Measurements from ENCODE around the gene TRAP1.
A peak's percentile ranks its signal among the peaks of the same experiment; 100 is the strongest.

TRAP1 gene

DNA sequence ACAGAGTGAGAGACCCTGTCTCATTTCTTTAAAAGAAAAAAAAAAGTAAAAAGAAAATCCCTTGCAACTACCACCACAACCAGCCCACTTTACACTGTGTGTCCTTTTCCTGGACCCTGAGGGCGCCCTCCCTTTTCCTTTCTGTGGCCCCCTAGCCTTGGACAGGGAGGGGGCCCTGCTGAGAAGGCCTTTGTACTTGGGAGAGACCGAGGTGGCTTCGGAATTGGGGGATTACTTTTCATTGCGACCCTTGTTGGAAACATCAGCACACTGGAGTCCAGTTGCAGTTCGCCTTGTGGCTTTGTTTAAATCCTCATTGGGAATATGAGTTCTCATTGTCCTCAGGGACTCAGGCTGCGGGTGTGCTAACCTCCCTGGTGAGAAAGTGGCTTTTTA is 72.2 kb downstream of the TRAP1 start:
- Mint-ChIP-seq H3K27ac (ENCODE audit: low read depth) (no peak overlapping the region), H3K4me1 (peaks cover 11% of the 10 kb centered on the region), H3K36me3 (ENCODE audit: insufficient read depth) (peaks cover 2% of the 10 kb centered on the region), H3K4me3 (no peak overlapping the region), H3K9me3 (no peaks in the 10 kb centered on the region), H3K27me3 (no peaks in the 10 kb centered on the region)
- DNase-seq (ENCODE audit: low spot score in 2 of 2) (no peak), ATAC-seq (replicated peaks; ENCODE audit: extremely low read depth, poor library complexity, severe bottlenecking) (no peak)

DNA sequence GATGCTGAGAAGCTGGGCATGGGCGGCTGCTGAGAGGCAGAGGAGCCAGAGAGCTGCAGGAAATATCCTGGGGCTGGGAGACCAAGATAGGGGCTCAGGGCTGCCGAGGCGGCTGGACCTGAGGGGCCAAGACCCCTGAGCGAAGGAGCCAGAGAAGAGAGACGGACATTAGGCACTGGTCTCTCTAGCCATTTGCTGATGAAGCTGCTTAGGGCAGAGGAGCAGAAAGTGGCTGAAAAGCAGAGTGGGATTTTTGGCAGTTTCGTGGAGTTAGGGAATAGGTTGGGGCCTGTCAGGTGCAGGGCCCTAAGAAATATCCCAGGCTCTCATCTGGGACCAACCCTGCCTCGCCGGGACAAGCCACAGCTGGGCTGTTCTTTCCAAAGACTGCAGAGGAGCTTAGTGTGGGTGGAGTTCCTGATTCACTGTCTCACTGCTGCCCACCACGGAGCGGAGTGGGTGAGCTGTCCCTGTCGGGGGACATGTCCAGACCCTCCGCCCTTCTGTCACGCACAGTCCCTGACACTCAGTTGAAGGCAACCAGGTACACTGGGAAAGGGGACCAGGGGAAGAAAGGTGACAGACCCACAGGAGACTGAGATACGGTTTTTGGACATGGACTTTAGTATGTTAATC is 74.1 kb downstream of the TRAP1 start:
- ATAC-seq (replicated peaks; ENCODE audit: extremely low read depth, poor library complexity, severe bottlenecking) (no peak), DNase-seq (ENCODE audit: low spot score in 2 of 2) (no peak)
- Mint-ChIP-seq H3K4me3 (no peak overlapping the region), H3K27ac (ENCODE audit: low read depth) (no peak overlapping the region), H3K4me1 (peaks cover 23% of the 10 kb centered on the region), H3K36me3 (ENCODE audit: insufficient read depth) (no peaks in the 10 kb centered on the region), H3K9me3 (no peaks in the 10 kb centered on the region), H3K27me3 (no peaks in the 10 kb centered on the region)

DNA sequence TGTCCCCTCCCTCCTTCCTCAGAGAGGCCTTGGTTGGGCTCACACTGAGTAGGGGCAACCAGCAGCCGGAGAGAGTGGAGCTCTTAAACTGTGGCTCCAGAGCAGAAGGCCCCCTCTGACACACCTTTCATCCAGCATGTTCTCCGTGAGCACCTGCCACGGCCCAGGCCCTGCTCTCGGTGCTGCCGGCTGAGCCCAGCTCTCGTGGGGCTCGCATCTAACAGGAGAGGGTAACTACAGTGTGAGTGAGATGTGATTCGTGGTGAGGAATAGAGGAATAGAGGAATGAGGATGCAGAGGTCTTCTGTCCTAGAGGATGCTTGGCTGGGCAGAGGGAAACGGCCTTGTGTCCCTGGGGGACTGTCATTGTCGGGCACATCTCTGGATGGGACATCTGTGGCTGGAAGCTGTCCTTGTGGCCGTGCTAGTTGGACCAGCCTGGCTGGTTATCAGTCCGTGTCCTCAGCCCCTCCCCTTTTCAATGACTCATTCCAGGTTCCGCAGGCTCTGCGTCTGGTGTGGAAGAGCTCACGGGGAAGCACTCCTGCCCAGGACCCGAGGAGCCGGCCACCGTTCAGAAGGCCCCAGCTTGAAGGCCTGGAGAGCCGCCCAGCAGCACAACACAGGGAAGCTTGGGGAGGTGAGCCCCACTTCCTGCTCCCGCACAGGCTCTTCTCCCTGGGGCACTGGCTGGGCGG is 74.8 kb downstream of the TRAP1 start:
- peaks cover 2% of the 10 kb centered on the region for H3K36me3 Mint-ChIP-seq (ENCODE audit: insufficient read depth)
- H3K4me3 Mint-ChIP-seq = no peak overlapping the region
- H3K27me3 Mint-ChIP-seq = no peaks in the 10 kb centered on the region
- DNase-seq (ENCODE audit: low spot score in 2 of 2) (no peak), ATAC-seq (replicated peaks; ENCODE audit: extremely low read depth, poor library complexity, severe bottlenecking) (no peak)
- peaks cover 29% of the 10 kb centered on the region for H3K4me1 Mint-ChIP-seq
- H3K9me3 Mint-ChIP-seq = no peaks in the 10 kb centered on the region
- peak overlapping the region; percentile 27 for H3K27ac Mint-ChIP-seq (ENCODE audit: low read depth)

DNA sequence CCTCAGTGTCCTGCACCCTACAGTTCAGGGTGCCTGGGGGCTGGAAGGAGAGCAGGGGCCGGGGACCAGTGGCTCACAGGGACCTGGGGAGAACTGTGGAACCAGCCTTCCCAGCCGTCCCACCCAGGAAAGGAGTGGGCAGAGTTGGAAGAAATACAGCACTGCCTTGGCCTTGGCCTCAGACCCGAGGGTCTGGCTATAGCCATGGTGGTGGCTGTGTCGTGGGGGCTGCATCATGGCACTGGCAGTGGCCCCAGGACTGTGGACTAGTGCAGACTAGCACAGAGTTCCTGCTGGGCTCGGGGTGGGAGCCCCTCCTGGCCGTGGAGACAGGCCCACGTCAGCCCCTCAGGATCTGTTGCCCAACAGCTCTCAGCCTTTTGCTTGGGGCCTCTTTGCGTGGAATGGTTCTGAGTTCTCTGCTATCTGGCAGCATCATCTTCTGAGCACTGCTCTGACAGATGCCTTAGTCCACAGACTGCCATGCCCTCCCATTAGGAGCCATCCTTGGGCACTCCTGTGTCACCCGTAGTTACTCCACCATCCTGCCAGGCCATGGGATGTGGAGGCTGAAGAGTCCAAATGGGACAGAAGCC is 75.4 kb downstream of the TRAP1 start:
- H3K4me3 Mint-ChIP-seq = no peak overlapping the region
- peak overlapping the region; percentile 27 for H3K27ac Mint-ChIP-seq (ENCODE audit: low read depth)
- H3K27me3 Mint-ChIP-seq = no peaks in the 10 kb centered on the region
- no peak for DNase-seq (ENCODE audit: low spot score in 2 of 2)
- peaks cover 35% of the 10 kb centered on the region for H3K4me1 Mint-ChIP-seq
- no peaks in the 10 kb centered on the region for H3K9me3 Mint-ChIP-seq
- no peak for ATAC-seq (replicated peaks; ENCODE audit: extremely low read depth, poor library complexity, severe bottlenecking)
- H3K36me3 Mint-ChIP-seq (ENCODE audit: insufficient read depth) = peaks cover 2% of the 10 kb centered on the region

DNA sequence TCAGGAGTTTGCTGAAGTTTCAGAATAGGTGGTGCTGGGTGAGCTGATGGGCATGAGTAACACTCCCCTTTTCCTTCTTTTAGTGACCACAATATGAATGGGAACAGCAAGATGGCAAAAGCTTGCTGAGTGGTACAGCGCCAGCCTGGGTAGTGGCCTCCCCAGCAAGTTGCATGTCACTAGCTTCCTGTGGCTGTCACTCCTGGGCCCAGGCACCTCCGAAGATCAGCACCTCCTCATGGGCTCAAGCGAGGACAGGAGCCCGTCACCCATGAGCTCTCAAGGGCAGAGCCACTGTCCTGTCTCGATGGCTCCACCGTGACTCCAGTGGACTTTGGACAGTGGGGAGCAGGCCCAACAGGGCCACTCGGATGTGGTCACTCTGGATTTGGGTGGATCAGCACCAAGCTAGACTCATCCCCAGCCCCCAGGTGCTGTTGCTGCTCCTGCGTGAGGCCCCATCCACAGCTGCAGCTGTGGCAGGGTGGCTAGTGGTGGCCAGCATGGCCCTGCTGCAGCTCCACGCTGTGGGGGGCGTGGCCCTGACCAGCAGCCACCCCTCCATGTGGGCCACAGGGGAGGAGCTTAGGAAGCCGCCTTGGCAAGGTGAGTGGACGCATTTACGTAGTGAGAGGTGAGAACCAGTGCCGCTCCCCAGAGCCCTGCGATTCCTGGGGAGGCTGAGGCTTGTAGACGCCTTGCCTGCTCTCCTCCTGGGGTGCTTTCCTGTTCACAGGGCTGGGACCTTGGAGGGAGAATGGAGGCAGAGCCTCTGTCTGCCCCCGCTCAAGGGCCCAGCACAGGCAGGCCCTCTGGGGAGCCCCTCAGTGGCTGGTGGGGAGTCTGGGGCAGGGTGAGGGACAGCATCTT is 76.5 kb downstream of the TRAP1 start:
- H3K4me1 Mint-ChIP-seq = peaks cover 34% of the 10 kb centered on the region
- no peak overlapping the region for H3K27ac Mint-ChIP-seq (ENCODE audit: low read depth)
- DNase-seq (ENCODE audit: low spot score in 2 of 2) (no peak), ATAC-seq (replicated peaks; ENCODE audit: extremely low read depth, poor library complexity, severe bottlenecking) (no peak)
- H3K4me3 Mint-ChIP-seq = no peak overlapping the region
- H3K27me3 Mint-ChIP-seq = no peaks in the 10 kb centered on the region
- H3K36me3 Mint-ChIP-seq (ENCODE audit: insufficient read depth) = peaks cover 2% of the 10 kb centered on the region
- no peaks in the 10 kb centered on the region for H3K9me3 Mint-ChIP-seq

DNA sequence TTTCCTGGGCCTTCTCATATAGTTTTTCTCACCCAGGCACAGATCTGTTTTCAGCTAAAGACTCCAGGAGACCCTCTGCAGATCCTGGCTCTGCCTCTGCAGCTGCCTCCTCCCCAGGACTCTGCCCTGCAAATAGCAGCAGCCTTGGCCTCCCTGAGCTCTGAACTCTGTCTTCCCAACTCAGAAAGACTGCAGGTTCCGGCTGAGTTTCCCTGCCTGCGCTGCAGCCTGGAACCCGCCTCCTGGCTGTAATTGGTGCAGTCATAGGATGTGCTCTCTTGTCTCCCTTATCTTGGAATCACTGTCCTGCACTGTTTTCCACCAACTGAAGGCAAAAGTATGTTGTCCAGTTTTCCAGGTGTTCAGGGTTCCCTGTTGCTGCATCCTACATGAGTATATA is 77.1 kb downstream of the TRAP1 start:
- ATAC-seq (replicated peaks; ENCODE audit: extremely low read depth, poor library complexity, severe bottlenecking) = no peak
- Mint-ChIP-seq H3K9me3 (no peaks in the 10 kb centered on the region), H3K36me3 (ENCODE audit: insufficient read depth) (peaks cover 2% of the 10 kb centered on the region), H3K4me1 (peaks cover 40% of the 10 kb centered on the region), H3K27me3 (no peaks in the 10 kb centered on the region), H3K4me3 (no peak overlapping the region), H3K27ac (ENCODE audit: low read depth) (no peak overlapping the region)
- DNase-seq (ENCODE audit: low spot score in 2 of 2) = no peak

DNA sequence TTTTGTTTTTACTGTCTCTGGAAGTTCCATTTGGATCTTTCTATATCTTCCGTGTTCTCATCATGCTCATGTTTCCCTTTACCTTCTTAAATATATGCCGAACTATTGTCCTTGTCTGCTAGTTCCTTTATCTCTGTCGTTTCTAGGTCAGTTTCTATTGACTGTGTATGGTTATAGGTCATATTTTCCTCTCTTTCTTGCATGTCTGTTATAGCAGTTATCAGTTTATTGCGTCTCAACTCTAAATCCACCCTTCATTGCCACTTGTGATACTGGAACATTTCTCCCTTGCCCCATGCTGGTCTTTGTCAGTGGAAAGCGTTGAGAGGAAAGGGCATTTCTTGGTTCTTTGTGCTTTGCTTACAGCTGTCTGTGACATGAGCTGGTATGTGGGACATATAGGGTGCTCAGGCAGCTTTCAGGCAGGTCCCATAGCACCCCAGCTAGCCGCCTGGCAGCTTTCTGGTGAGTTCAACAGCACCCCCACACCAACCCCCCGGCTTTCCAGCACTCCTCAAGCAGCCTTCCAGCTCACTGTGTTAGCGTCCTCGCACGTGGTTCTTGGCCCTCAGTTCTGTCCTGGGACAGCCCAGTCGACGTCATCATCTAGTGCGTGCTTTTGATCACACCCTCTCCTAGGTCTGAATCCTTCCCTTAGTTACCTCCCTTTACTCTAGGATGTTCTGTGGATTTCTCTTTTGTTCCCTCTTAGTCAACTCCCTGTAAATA is 78.2 kb downstream of the TRAP1 start:
- H3K27me3 Mint-ChIP-seq = no peaks in the 10 kb centered on the region
- no peaks in the 10 kb centered on the region for H3K9me3 Mint-ChIP-seq
- ATAC-seq (replicated peaks; ENCODE audit: extremely low read depth, poor library complexity, severe bottlenecking) (no peak), DNase-seq (ENCODE audit: low spot score in 2 of 2) (no peak)
- H3K4me3 Mint-ChIP-seq = no peak overlapping the region
- peaks cover 40% of the 10 kb centered on the region for H3K4me1 Mint-ChIP-seq
- no peak overlapping the region for H3K27ac Mint-ChIP-seq (ENCODE audit: low read depth)
- peaks cover 2% of the 10 kb centered on the region for H3K36me3 Mint-ChIP-seq (ENCODE audit: insufficient read depth)

DNA sequence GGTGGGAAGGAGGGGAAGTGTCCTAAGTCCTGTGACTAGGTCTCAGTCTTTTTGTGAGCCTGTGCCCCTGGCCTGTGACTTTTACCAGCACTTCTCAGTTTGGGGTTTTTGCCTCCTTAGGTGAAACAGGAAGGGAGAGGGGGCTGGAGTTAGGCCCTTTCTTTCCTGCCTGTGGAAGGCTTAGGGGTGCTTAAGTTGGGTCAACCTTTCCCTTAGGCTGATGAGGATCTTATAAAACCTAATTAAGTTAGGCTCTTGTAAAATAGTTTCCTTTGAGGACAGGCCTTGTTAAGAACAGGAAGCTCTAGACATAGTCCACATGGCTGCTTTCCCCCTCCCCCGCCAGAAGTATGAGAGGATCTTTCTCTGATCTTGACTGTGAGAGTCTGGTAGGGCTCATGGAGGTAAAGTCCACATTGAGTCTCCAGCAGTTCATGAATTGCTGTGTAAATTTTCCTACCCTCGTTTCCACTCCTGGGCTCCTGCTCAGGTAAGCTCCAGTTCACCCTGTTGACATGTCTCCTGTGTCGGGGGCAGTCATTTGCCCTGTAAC is 79.9 kb downstream of the TRAP1 start:
- Mint-ChIP-seq H3K36me3 (ENCODE audit: insufficient read depth) (peaks cover 2% of the 10 kb centered on the region), H3K9me3 (no peaks in the 10 kb centered on the region), H3K27ac (ENCODE audit: low read depth) (peak overlapping the region; percentile 45), H3K4me3 (no peak overlapping the region), H3K4me1 (peaks cover 40% of the 10 kb centered on the region), H3K27me3 (no peaks in the 10 kb centered on the region)
- ATAC-seq (replicated peaks; ENCODE audit: extremely low read depth, poor library complexity, severe bottlenecking) (no peak), DNase-seq (ENCODE audit: low spot score in 2 of 2) (no peak)

DNA sequence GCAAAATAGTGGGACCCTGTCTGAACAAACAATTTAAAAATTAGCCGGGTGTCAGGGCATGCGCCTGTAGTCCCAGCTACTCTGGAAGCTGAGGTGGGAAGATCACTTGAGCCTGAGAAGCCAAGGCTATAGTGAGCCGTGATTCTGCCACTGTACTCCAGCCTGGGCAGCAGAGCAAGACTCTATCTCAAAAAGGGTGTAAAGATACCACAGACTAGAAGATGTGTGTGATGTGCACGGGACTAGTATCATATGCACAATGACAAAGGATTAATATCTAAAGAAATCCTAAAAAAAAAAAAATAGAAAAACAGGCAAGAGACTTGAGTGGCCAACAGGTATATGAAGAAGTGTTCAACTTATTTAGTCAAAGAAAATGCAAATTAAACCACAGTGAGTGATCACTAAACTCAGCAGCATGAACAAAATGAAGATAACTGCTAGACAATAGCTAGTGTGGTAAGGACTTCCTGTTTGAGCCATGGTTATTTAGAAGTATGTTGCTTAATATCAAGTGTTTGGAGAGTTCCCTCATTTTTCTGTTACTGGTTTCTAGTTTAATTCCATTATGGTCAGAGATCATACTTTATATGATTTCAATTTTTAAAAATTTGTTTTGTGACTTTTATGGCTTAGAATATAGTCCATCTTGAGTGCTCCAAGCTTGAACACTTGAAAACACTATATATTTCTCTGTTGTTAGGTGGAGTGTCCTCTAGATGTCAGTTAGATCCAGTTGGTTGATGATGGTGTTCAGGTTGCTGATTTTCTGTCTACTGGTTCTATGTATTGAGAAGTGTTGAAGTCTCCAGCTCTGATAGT is 91.2 kb downstream of the TRAP1 start:
- Mint-ChIP-seq H3K9me3 (no peaks in the 10 kb centered on the region), H3K4me3 (peak overlapping the region; percentile 18)
- peak; percentile 95 for ATAC-seq (replicated peaks; ENCODE audit: extremely low read depth, poor library complexity, severe bottlenecking)

DNA sequence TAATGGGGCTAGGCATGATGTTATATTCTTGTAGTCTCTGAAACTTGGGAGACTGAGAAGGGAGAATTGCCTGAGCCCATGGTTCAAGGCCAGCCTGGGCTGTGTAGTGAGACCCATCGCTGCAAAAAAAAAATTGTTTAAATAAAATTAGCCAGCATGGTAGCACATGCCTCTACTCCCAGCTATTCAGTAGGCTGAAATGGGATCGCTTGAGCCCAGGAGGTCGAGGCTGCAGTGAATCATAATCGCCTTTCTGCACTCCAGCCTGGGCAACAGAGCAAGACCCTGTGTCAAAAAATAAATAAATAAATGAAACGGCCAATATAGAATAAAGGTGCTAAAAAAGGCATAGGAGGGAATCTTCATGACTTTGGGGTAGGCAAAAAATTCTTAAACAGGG is 92.0 kb downstream of the TRAP1 start:
- DNase-seq (ENCODE audit: low spot score in 2 of 2) = no peak
- no peak for ATAC-seq (replicated peaks; ENCODE audit: extremely low read depth, poor library complexity, severe bottlenecking)
- Mint-ChIP-seq H3K9me3 (no peaks in the 10 kb centered on the region), H3K4me3 (no peak overlapping the region), H3K36me3 (ENCODE audit: insufficient read depth) (no peaks in the 10 kb centered on the region), H3K27ac (ENCODE audit: low read depth) (peak overlapping the region; percentile 85), H3K4me1 (peaks cover 26% of the 10 kb centered on the region), H3K27me3 (no peaks in the 10 kb centered on the region)

More for the DNA sequence above, 91.2 kb downstream of the TRAP1 start:
- peak overlapping the region; percentile 85 for H3K27ac Mint-ChIP-seq (ENCODE audit: low read depth)
- H3K4me1 Mint-ChIP-seq = peaks cover 25% of the 10 kb centered on the region
- DNase-seq (ENCODE audit: low spot score in 2 of 2) = no peak
- no peaks in the 10 kb centered on the region for H3K27me3 Mint-ChIP-seq
- H3K36me3 Mint-ChIP-seq (ENCODE audit: insufficient read depth) = no peaks in the 10 kb centered on the region

DNA sequence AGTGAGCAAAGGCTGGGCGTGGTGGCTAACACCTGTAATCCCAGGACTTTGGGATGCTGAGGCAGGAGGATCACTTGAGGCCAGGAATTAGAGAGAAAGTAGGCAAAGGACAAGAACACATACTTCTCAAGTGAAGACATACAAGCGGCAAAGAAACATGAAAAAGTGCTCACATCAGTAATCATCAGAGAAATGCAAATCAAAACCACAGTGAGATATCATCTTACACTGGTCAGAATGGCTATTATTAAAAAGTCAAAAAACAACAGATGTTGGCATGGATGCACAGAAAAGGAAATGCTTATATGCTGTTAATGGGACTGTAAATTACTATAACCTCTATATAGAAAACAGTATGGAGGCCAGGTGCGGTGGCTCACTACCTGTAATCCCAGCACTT is 93.7 kb downstream of the TRAP1 start:
- H3K4me1 Mint-ChIP-seq = peaks cover 26% of the 10 kb centered on the region
- DNase-seq (ENCODE audit: low spot score in 2 of 2) = no peak
- H3K36me3 Mint-ChIP-seq (ENCODE audit: insufficient read depth) = peaks cover 2% of the 10 kb centered on the region
- no peak for ATAC-seq (replicated peaks; ENCODE audit: extremely low read depth, poor library complexity, severe bottlenecking)
- no peak overlapping the region for H3K27ac Mint-ChIP-seq (ENCODE audit: low read depth)
- no peak overlapping the region for H3K4me3 Mint-ChIP-seq
- H3K27me3 Mint-ChIP-seq = no peaks in the 10 kb centered on the region
- no peaks in the 10 kb centered on the region for H3K9me3 Mint-ChIP-seq
